Stimulated activated CD8-positive, alpha-beta memory T cell treated with anti-CD3 and anti-CD28 coated beads, Interleukin-15, amount 100 ng/mL, for 48 hours (primary cell): ENCODE results near the gene CHST2.
A peak's percentile ranks its signal among the peaks of the same experiment; 100 is the strongest.
"Not testable (repeated sequence)": the region's sequence is repeated elsewhere in the genome, so short reads cannot be mapped to it uniquely, and the experiment has no call there.

Experiments used
- DNase-seq, 2 donors: peaks; one replicate each; pipeline ENCODE4 v3.0.0-alpha.2; 2020; ENCODE audit warnings: low read depth in 2 of 2

CHST2 gene, protein sequence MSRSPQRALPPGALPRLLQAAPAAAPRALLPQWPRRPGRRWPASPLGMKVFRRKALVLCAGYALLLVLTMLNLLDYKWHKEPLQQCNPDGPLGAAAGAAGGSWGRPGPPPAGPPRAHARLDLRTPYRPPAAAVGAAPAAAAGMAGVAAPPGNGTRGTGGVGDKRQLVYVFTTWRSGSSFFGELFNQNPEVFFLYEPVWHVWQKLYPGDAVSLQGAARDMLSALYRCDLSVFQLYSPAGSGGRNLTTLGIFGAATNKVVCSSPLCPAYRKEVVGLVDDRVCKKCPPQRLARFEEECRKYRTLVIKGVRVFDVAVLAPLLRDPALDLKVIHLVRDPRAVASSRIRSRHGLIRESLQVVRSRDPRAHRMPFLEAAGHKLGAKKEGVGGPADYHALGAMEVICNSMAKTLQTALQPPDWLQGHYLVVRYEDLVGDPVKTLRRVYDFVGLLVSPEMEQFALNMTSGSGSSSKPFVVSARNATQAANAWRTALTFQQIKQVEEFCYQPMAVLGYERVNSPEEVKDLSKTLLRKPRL

DNA sequence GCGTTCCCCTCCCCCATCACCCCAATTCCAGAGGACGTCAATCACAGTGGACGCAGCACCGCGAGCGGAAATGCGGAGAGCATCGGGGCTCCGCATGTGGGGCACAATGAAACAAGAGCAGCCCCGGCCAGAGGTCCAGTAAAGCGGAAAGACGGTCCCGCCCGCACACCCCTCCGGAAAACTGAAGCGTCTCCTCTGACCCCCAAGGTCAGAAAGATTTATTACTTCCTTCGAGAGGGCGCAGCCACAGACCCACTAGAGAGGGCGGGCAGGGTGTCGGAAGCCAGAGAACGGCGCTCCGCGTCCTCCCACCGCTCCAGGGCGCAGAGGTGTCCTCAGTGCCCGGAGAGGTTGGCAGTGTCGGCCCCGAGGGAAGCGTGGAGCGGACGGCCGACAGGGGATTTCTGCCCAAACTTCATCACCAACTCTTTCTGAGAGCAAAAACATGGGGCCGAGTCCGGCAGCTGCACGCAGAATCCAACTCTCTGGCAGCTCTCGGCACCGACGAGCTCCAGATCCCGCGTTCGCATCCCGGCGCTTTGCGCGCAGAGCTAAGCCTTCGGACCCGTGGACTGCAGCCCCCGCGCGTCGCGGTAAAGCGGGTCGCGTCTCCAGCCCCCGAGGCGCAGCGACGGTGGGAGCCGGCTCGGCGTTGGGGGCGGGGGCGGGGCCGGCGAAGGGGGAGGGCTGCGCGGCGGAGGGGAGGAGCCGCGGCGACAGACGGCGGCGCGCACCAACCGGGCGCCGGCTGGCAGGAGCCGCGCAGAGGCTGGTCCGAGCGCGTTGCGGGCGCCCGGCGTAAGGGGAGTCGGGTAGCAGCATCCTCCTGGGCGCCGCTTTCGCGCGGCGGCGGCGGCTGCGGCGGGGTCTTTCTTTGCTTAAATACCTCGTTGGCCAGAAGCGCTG is at the start of gene CHST2:
CHST2 (plus strand) TSS at position 763 of the 906 bp plus-strand sequence. CDS start 1,046 bp downstream, outside the sequence.
- peak; percentile 62 to 65 for DNase-seq

DNA sequence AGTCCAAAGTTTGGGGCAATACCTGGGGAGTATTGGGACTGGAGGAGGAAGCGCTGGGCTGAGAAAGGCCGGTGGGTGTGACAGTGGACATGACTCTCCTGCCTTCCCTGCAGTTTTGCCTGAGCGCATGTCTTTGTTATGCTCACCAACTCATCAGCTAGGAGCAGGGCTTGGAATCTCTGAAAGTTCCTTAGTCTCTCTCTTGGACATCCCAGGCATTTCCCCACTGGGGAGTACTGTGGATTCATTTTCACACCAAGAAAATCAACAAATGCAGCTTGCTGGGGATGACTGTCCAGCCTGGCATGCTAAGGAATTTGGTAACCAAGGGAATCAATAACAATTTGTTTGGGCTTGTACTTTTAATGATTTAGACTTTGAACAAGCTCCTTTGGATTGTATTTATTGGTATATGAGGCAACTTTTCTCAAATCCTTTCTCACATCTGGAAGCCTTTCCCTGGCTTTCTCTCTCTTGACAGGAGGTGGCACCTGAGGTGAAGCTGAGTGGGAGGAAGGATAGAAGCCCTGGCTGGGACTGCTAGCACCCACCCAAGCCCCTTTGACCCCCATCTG is 48.5 kb upstream of the CHST2 start:
- no peak for DNase-seq

DNA sequence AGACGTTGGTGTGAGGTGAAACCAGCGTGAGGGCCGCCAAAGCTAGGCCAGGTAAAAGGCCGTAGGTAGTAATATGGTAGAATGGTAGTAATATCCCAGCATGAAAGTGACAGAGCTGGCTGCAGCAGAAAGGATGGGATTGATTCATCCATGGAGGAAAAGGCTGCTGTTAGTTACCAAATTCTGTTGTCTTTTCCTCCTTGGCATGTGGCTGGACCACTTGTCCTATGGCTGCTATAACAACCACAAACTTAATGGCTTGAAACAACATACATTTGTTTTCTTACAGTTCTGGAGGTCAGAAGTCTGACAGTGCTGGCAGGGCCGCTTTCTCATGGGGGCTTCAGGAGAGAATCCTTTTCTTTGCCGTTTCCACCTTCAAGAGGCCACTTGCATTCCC is 47.8 kb upstream of the CHST2 start:
- DNase-seq: no peak

DNA sequence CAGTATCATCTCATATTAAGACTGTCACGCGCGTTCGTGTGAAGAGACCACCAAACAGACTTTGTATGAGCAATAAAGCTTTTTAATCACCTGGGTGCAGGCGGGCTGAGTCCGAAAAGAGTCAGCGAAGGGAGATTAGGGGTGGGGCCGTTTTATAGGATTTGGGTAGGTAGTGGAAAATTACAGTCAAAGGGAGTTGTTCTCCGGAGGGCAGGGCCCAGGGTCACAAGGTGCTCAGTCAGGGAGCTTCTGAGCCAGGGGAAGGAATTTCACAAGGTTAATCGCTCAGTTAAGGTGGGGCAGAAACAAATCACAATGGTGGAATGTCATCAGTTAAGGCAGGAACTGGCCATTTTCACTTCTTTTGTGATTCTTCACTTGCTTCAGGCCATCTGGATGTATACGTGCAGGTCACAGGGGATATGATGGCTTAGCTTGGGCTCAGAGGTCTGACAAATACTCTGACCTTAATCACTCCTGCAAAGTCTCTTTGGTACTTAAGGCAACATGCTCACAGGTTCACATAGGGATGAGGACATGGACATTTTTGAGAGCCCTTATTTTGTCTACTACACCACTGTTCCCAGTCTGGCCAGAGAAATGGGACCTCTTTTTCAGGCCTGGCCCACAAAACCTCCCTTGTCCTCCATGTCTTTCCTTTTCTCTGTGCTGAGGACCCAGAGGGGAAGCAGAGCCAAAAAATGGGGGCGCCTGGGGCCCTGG is 47.1 kb upstream of the CHST2 start:
- DNase-seq: not testable (repeated sequence)

DNA sequence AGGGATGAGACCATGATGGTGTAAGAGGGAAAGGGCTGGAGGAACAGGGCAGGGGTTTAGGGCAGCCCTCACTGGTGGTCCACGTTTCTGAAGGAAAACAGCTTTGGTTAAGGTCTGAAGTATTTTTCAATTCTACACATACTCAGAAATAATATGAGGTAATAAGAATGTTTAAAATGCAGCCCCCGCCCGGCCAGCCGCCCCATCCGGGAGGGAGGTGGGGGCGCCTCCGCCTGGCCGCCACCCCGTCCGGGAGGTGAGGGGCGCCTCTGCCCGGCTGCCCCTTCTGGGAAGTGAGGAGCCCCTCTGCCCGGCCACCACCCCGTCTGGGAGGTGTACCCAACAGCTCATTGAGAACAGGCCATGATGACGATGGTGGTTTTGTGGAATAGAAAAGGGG is 46.0 kb upstream of the CHST2 start:
- not testable (repeated sequence) for DNase-seq

DNA sequence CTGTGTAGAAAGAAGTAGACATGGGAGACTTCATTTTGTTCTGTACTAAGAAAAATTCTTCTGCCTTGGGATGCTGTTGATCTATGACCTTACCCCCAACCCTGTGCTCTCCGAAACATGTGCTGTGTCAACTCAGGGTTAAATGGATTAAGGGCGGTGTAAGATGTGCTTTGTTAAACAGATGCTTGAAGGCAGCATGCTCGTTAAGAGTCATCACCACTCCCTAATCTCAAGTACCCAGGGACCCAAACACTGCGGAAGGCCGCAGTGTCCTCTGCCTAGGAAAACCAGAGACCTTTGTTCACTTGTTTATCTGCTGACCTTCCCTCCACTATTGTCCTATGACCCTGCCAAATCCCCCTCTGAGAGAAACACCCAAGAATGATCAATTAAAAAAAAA is 45.6 kb upstream of the CHST2 start:
- not testable (repeated sequence) for DNase-seq

DNA sequence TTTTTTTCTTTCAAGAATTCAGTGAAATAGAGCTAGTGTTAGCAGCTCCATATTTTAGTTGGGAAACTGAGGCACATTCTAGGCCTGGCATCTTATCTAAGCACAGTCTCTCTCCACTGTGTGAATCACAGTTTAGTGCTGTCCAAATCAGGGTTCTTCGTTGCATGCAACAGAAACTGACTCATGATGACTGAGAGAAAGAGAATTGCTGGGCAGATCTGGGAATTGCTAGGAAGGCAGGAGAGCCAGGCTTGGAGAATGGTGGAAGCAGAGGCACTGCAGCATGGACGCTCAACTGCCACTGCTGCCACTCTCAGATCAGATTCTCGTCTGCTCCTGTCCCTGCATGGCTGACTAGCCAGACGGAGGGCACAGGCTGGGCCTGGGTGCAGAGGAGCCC is 40.7 kb upstream of the CHST2 start:
- DNase-seq: no peak

DNA sequence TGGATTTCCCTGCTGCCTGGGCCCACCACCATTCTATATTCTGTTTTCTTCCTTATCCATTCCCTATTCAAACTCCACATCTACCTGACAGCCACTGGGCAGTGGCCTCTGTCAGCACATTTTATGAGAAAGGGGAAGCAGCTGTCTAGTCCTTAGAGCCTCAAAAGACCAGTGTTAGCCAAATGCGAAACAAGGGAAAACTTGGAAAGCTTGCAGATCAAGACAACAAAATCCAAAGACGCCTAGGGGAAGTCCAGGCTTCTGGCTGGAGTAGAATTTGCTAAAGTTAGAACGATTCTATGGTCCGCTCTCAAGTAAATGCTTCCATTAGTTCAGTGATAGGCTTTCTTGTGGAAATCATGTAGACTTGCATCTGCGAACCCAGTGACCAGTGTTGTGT is 39.4 kb upstream of the CHST2 start:
- DNase-seq: no peak

DNA sequence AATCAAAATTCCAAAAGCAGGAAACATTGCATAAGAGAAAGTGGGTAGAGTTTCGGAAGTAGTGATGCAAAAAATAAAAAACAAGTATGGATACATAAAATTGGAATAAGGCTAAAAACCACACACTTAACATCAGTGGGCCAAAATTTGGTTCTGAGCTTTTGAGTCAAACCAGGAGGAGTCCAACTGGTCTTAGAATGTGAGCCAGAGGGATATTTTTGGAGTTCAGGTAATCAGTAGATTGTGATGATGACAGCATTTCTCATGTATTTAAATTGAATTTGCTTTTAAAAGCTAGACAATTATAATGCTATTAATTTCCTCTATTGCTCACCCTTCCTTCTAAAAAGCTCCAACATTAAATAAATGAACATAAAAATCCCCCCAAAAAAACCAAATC is 38.2 kb upstream of the CHST2 start:
- DNase-seq: no peak

DNA sequence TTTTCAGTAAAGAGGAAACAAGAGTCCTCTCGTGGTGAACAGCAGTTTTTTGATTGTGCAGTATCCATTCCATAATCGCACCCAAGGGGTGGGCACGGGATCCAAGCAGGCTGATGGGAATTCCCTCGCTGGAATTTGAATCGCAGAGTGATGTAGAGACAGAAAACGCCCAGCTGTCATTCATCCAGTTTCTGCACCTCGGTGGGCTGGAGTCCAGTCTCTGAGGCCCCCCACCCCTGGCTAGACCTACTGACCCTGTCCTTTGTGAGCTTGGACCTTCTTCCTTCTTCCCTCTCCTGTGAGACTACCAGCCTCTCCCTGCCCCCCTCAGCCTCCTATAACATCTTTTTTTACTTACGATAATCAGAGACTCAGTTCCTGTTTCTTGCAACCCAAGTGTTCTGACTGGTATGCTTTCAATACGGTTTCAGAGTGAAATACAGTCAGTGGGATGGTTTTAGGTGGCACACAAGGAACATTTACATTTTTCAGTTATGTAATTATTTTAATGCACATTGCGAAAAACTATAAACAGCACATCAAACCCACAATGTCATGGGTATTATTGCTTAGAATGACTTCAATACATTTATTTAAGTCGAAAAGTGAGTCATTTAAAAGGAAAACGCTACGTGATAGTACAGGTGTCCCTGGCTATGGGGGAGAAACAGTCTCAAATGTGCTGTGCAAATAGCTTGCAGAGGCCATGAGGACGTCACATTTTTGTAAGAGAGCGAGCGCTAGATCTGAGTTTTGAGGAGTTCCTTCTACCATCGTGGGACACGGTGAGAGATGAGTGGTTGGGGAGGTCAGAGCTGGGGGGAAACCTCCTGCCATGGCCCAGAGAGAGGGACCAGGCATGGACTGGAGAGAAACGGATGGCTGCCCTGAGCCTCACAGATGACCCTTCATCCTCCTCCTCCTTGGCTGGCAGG is 37.5 kb upstream of the CHST2 start:
- no peak for DNase-seq

DNA sequence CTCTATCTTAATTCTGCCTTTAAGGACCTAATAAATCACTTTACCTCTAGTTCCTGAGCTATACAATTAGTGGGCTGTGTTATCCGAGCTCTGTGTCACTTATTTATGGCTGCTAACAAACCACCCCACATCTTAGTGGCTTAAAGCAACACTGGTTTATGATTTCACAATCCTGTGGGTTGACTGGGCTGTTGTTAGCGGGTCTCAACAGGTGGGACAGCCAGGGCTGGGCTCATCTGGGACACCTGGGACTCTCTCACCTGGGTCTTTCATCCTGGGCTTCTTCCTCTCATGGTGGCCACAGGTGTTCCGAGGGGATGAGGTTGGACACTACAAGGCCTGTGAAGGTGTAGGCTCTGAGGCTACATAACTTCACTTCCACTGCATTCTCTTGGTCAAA is 35.8 kb upstream of the CHST2 start:
- DNase-seq: no peak

DNA sequence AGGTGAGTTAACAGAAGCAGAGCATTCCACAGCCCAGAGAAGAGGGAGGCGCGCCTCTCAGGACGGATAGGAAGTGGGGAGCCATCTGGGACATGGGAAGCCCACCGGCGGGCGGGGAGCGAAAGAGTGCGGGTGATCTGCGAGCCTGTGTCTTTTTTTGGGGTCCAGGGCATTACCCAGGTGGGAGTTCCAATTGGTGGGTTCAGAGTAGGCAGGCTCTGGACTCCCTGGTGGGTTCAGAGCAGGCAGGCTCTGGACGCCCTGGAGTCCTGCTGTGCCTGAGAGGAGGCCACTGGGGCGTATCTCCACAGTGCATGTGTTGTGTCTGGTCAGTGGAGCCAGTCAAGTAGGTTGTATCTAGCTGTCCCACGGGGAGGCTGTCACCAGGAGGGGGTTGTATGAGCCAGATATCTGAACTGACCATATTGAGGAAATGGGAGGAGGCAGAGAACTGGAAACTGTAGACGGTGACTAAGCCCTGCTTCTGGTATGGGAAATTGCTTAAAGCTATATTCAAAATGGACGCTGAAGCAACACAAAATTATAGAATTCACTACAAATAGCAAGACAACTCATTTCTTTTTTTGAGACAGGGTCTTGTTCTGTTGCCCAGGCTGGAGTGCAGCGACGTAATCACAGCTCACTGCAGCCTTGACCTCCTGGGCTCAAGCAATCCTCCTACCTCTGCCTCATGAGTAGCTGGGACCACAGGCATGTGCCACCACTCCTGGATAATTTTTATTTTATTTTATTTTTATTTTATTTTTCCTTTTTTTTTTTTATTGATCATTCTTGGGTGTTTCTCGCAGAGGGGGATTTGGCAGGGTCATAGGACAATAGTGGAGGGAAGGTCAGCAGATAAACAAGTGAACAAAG is 34.5 kb upstream of the CHST2 start:
- DNase-seq: no peak

DNA sequence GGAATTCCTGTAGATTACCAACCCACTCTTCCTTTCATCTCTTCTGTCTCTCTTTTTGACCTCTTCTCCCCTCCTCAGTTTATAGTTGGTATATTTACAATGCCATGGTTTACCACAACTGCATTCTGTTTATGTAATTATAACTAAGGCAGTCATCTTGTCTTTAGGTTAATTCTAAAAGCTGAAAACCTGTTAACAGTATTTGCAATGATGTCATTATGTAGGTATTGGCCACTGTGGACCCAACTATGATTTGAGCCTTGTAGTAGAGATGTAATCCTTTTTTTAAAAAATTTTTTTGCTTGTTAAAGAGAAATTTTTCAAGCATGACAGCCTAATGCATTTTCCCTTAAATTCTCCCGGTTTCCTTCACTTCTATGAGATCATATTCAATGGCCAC is 30.7 kb upstream of the CHST2 start:
- no peak for DNase-seq

DNA sequence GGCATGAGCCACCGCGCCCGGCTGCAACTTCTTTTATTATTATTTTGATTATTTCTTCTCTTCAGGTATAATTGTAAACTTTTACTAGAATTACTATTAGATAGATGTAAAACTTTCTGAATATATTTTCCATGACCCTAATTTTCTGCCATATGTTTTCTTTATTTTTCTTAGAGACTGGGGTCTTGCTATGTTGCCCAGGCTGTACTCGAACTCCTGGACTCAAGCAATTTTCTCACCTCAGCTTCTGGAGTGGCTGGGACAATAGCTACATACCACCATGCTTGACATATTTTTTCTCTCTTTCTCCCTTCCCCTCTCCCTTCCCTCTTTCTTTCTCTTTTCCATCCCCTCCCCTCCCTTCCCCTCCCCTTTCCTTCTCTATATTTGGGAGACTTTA is 29.6 kb upstream of the CHST2 start:
- DNase-seq: no peak

DNA sequence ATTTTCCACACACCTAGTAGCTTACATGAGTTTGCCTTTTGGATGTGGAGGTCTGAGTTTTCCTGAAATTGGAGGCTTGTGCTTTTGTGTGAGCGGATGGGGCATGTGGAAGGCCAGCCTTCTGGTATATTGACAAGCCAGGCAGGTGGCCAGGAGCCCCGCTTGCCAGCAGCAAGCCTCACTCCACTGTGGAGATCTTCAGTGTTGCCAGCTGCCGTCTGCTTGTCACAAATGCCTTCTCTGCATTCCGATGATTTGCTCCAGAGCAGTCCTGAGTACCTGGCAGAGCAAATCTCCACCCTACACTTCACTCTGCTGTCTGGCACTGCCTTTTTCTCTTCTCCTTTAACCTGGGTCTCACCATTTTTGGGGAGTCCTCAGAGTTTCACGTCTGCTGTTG is 29.1 kb upstream of the CHST2 start:
- DNase-seq: no peak

DNA sequence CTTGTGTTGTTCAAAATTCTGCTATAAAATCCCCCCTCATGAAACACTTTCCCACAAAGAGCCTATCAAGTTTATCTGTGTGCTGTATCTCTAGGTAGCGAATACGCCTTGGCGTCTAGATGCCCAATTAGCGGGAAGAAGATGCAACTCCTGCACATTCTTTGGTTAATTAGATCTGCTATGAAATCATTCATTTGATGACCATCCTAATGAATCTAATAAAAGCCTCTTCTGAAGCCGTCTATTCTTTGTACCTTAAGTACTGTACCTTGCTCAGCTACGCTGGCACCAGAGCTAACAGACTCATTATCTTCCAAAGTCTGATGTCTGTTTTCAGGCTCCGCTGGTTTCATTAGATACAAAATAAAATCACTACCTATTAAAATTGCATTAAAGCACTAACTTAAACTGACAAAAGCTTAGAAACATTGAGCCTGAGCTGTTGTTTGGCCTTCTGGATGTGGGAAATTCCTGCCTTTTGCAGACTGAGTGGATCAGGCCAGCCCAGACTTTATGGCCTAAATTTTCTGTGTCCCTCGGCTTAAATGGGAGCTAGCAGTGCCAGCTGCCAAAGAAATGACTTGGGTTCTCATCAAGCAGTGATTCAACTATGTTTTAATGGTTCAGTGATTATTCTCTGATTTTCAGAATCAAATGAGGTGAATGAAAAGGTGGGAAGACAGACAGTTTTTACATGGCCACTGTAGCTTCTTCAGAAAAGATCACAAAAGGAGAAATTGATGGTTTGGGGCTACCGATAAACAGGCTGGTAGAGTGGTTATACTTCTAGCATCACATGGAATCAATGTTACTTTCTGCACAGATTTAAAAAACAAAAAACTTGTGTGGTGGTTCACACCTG is 28.4 kb upstream of the CHST2 start:
- DNase-seq: no peak

DNA sequence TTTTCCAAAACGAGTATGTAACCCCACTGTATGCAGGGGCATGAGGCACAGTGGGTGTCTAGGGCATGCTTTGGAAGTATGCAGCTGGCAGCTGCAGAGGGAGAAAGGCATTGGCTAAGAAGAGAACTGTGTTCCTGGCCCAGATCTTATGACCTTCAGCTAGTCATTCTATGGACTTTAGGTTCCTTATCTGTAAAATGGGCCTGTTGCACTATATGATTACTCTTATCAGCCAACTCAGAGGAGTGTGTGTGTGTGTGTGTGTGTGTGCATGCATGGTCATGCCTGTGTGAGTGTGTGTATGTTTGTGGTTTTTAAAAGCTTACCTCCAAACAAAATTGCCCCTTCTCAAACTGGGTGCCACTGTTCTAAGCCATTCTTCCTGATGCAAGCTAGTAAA is 27.4 kb upstream of the CHST2 start:
- no peak for DNase-seq

DNA sequence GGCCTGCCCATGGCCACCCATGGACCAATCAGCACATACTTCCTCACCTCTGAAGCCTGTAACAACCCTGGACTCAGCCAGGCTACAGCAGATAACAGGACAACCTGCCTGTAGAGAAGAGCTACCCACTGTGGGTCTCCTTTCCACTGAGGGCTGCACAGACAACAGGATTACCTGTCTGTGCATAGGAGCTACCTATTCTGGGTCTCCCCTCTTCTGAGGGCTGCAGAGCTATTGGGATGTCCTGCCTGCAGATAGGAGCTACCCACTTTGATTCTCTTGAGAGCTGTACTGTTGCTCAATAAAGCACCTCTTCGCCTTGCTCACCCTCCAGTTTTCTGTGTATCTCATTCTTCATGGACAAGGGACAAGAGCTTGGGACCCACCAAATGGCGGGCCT is 23.8 kb upstream of the CHST2 start:
- no peak for DNase-seq
